Mammary epithelial cell (primary cell): ENCODE results near the gene PINK1.

Source experiments
- CTCF ChIP-seq, 2 donors: IDR thresholded peaks in 1 of 2; conservative IDR thresholded peaks in 1 of 2; 2 replicates each; pipeline ENCODE4 v1.5.1; 2011 to 2012; ENCODE audit warnings: inconsistent platforms in 2 of 2, low read length in 2 of 2, mild to moderate bottlenecking in 2 of 2, control low read depth in 1 of 2, low read depth in 1 of 2; ENCODE audit not compliant: insufficient read depth in 1 of 2; ENCODE audit errors: extremely low read depth in 1 of 2
- EZH2 ChIP-seq: IDR thresholded peaks from 2 replicates; pipeline ENCODE4 v1.6.1; 2012; ENCODE audit warnings: low read length, inconsistent platforms, borderline replicate concordance

GRCh38 chr1:20680269-20680668, 47.0 kb downstream of the PINK1 start:
- TF ChIP-seq CTCF (conservative IDR thresholded peaks at IDR 0.05 in 1 of 2, IDR thresholded peaks at IDR 0.05 in 1 of 2; ENCODE audit: extremely low read depth in 1 of 2, insufficient read depth in 1 of 2, low read depth in 1 of 2, low read length in 2 of 2) (no peak), EZH2 (no peak)
